PC-9 (cell line): ENCODE results near the gene UBAP2. TPM values are rescaled to one million over a fixed set of nuclear protein-coding genes. Genes with fewer than 3 reads are reported as not detected.

Experiments used
- BruUV-seq: library from RNA; stranded (reverse); fragments of 400-500 nt; replicated peaks from 2 replicates; lab custom pipeline; 2021; lab: Mats Ljungman, UMichigan
- CTCF ChIA-PET: fragments of 300-600 bp; sonication (Branson Sonifier 250); formaldehyde crosslinking; loops from one replicate; lab custom pipeline; 2022; ENCODE audit warnings: antibody characterized with exemption; lab: Charles Lee
- POLR2A ChIA-PET: fragments of 300-600 bp; sonication (Branson Sonifier 250); formaldehyde crosslinking; loops from one replicate; lab custom pipeline; 2022; ENCODE audit warnings: antibody characterized with exemption; ENCODE audit not compliant: unreplicated experiment; lab: Charles Lee
- DNase-seq, 2 experiments: peaks; one replicate each; pipeline versions ENCODE4 v3.0.0 to v3.0.0-alpha.2; 2015 to 2022; ENCODE audit warnings: mixed read lengths in 1 of 2
- H2AFZ ChIP-seq: fragments of 200-600 bp; sonication (generic); 2 replicates; pipeline ENCODE4 v1.8.1; 2017; ENCODE audit warnings: antibody characterized with exemption
- H3F3A ChIP-seq: fragments of 200-600 bp; sonication (generic); 2 replicates; pipeline ENCODE4 v1.8.1; 2017; ENCODE audit warnings: antibody characterized with exemption, mild to moderate bottlenecking, low read depth; ENCODE audit not compliant: insufficient read depth
- H3K27ac ChIP-seq: fragments of 200-600 bp; sonication (generic); 2 replicates; pipeline ENCODE4 v1.6.1; 2016; ENCODE audit warnings: mixed run types
- H3K27me3 ChIP-seq: fragments of 200-600 bp; sonication (generic); 2 replicates; pipeline ENCODE4 v1.6.1; 2016; ENCODE audit warnings: low read depth, mixed run types; ENCODE audit not compliant: insufficient read depth
- H3K36me3 ChIP-seq: fragments of 200-600 bp; sonication (generic); 2 replicates; pipeline ENCODE4 v1.6.1; 2016; ENCODE audit warnings: low read depth, mixed run types
- H3K4me1 ChIP-seq: fragments of 200-600 bp; sonication (generic); replicated peaks from 2 replicates; pipeline ENCODE4 v1.6.1; 2016; ENCODE audit warnings: mixed run types; ENCODE audit not compliant: insufficient read depth
- H3K4me2 ChIP-seq: fragments of 200-600 bp; sonication (generic); 2 replicates; pipeline ENCODE4 v1.6.1; 2017; ENCODE audit warnings: mixed run types
- H3K4me3 ChIP-seq: fragments of 200-600 bp; sonication (generic); 2 replicates; pipeline ENCODE4 v1.6.1; 2016; ENCODE audit warnings: mixed run types
- H3K79me2 ChIP-seq: fragments of 200-600 bp; sonication (generic); 2 replicates; pipeline ENCODE4 v1.6.1; 2017; ENCODE audit warnings: low read depth, mixed run types
- H3K9me2 ChIP-seq: fragments of 200-600 bp; sonication (generic); 2 replicates; pipeline ENCODE4 v1.8.1; 2017; ENCODE audit warnings: mild to moderate bottlenecking; ENCODE audit not compliant: insufficient read depth
- H3K9me3 ChIP-seq: fragments of 200-600 bp; sonication (generic); 2 replicates; pipeline ENCODE4 v1.8.1; 2016; ENCODE audit warnings: low read depth; ENCODE audit not compliant: insufficient read depth
- H4K20me1 ChIP-seq: fragments of 200-600 bp; sonication (generic); 2 replicates; pipeline ENCODE4 v1.8.1; 2017; ENCODE audit not compliant: insufficient read depth
- CTCF ChIP-seq: fragments of 200-600 bp; sonication (generic); conservative IDR thresholded peaks from 2 replicates; pipeline ENCODE4 v1.6.1; 2017; ENCODE audit warnings: mixed run types, antibody characterized with exemption, mild to moderate bottlenecking, moderate library complexity
- EZH2 ChIP-seq: fragments of 200-600 bp; sonication (generic); IDR thresholded peaks from 2 replicates; pipeline ENCODE4 v1.8.0; 2017; ENCODE audit warnings: antibody characterized with exemption, low read depth
- intact Hi-C: fragments of 100-400 bp; cut with micrococcal nuclease; formaldehyde crosslinking; loops from one replicate; pipeline ENCODE4 v1.10.0; 2022; ENCODE audit not compliant: unreplicated experiment
- total RNA-seq: library from RNA; stranded (reverse); gene quantifications from 2 replicates; pipeline ENCODE4 v1.2.3, GENCODE V29; 2021

UBAP2 gene
- total RNA-seq, 1 experiment from 2014 or later: 27.6 TPM

GRCh38 chr9:33988219-33988890 is 60.3 kb downstream of the UBAP2 start:
- CTCF ChIA-PET: no interaction called here
- Histone ChIP-seq H3K27ac (no peak overlapping the region), H3K4me2 (no peak overlapping the region), H3K27me3 (no peaks in the 10 kb centered on the region), H3K36me3 (no peaks in the 10 kb centered on the region), H3K4me3 (no peak overlapping the region), H3K79me2 (no peaks in the 10 kb centered on the region), H3K9me2 (no peaks in the 10 kb centered on the region), H4K20me1 (no peaks in the 10 kb centered on the region), H2AFZ (no peak overlapping the region), H3K4me1 (no peaks in the 10 kb centered on the region), H3F3A (no peaks in the 10 kb centered on the region), H3K9me3 (no peaks in the 10 kb centered on the region)
- DNase-seq: no peak
- no TSS peak for BruUV-seq
- TF ChIP-seq CTCF (no peak), EZH2 (no peak)
- intact Hi-C loops: no loop called here
- POLR2A ChIA-PET: no interaction called here

GRCh38 chr9:33976414-33976813 is 72.3 kb downstream of the UBAP2 start:
- Histone ChIP-seq H3K9me3 (no peaks in the 10 kb centered on the region), H3K36me3 (no peaks in the 10 kb centered on the region), H3K27me3 (no peaks in the 10 kb centered on the region), H4K20me1 (no peaks in the 10 kb centered on the region; the same call in 1 of the 2 replicates), H2AFZ (no peak overlapping the region), H3K79me2 (no peaks in the 10 kb centered on the region), H3K27ac (no peak overlapping the region), H3F3A (no peaks in the 10 kb centered on the region), H3K4me1 (no peaks in the 10 kb centered on the region), H3K4me2 (no peak overlapping the region), H3K4me3 (no peak overlapping the region), H3K9me2 (no peaks in the 10 kb centered on the region)
- no TSS peak for BruUV-seq
- DNase-seq: no peak
- ChIA-PET POLR2A (no interaction called here), CTCF (no interaction called here)
- intact Hi-C loops: no loop called here
- TF ChIP-seq CTCF (no peak), EZH2 (no peak)

GRCh38 chr9:33972698-33973097 is 76.0 kb downstream of the UBAP2 start:
- no TSS peak for BruUV-seq
- Histone ChIP-seq H3K36me3 (no peaks in the 10 kb centered on the region), H3K79me2 (no peaks in the 10 kb centered on the region), H3K4me3 (no peak overlapping the region), H4K20me1 (no peaks in the 10 kb centered on the region; the same call in 1 of the 2 replicates), H3F3A (peaks cover 3% of the 10 kb centered on the region; the same call in 1 of the 2 replicates), H3K4me2 (no peak overlapping the region), H3K27ac (no peak overlapping the region), H2AFZ (no peak overlapping the region), H3K9me2 (no peaks in the 10 kb centered on the region), H3K27me3 (no peaks in the 10 kb centered on the region), H3K4me1 (no peaks in the 10 kb centered on the region), H3K9me3 (no peaks in the 10 kb centered on the region)
- DNase-seq: no peak
- CTCF ChIA-PET: no interaction called here
- intact Hi-C loops: no loop called here
- POLR2A ChIA-PET: no interaction called here
- TF ChIP-seq EZH2: no peak
